HG02852 (cell line): ENCODE measurements around the gene OR14A16.

Experiments used
- ATAC-seq: cut with Tn5 transposase; IDR thresholded peaks from one replicate; pipeline ENCODE4 v1.9.1; 2021; ENCODE audit warnings: mild to moderate bottlenecking, moderate library complexity; ENCODE audit not compliant: unreplicated experiment

The OR14A16 gene

DNA sequence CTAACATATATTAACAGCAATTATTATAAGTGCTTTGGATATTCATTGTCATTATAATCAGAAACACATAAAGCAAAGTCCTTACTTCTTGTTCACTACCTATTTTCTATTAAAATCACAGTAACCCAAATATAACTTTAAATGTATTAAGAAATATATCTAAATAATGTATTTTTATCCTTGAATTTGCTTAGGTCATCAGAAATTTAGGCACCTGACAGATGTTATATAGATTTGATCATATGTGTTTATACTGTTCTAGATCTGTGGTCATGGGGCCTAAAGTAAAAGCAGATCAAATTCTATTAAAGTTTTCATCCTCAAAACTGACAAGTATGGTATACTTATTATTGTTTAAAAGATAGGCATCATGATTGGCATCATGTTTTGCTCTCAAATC lies 54.3 kb downstream of the OR14A16 start:
- no peak for ATAC-seq
